CD4-positive, alpha-beta T cell treated with Interleukin-6 at 100 ng/mL for 8 hours (primary cell): ENCODE measurements around the gene RPS6KA1.

Experiments
- DNase-seq: peaks from one replicate; pipeline ENCODE4 v3.0.0-alpha.2; 2020; ENCODE audit warnings: mixed read lengths, low spot score

RPS6KA1 gene

DNA sequence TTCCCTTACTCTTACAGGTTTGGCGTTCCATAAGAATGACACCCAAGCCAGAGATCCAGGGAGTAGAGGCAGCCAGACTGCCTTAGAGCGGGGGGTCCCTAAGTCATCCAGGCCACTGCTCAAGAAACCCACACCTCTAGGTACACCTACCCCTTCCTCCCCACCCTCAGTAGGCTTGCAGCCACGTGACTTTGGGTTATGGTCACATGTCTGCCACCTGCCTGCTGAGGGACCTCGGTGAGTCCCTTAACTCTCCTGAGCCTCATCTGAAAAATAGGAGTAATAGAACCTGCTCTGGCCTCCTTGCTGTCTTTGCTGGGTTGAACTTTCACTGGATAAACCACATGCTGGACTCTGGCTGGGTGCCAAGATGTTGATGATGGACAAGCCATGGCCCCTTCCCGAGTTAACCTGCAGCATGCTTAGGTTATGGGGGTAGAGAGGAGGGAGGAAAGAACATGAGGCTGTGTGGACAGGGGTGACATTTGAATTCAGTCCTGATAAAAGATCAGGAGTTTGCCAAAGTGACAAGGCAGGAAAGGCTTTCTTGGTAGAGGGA is 4.5 kb downstream of the RPS6KA1 start:
- DNase-seq: no peak

- DNase-seq: no peak
Observed at GRCh38 chr1:26535201-26535600, 5.6 kb downstream of the RPS6KA1 start.

GRCh38 chr1:26536081-26536480 is 6.5 kb downstream of the RPS6KA1 start:
- DNase-seq: no peak

GRCh38 chr1:26536521-26536920 is 7.0 kb downstream of the RPS6KA1 start:
- no peak for DNase-seq

DNA sequence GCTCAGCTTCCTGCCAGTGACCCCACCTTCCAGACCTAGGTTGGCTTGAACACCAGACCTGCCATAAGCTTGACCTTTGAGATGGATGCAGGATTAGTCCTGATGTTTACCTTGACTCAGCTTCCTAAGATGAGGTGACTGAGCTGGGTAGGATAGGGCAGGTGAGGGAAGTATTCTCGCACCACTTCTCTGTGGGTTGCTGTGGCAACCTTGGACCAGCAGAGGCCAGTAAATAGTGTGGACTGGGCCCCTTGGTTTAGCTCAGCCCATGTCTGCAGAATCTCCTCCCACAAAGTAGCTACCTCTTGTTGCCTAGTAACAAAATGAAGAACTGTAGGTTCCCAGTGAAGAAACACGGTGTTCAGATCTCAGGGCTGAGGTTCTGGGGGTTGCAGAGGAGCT is 8.4 kb downstream of the RPS6KA1 start:
- DNase-seq: no peak

GRCh38 chr1:26538480-26539412 is 9.2 kb downstream of the RPS6KA1 start:
- peak; percentile 41 for DNase-seq

DNA sequence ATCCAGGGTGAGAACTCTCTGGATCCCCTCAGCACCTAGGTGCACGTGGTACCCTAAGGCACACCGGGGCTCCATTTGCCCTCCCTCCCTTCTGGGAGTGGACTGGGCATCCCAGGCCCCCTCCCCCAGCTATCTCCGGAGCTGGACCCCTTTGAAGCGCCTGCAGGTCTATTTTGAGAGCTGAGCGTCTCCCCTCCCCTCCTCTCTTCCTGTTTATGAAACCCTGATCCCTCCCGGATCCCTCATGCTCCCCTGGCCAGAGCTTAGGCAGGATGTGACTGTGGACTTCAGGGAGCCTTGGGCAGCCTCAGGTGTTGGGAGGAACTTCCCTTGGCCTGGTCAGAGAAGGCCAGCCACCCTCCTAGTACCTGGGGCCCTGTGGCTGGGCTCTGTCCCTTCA is 10.2 kb downstream of the RPS6KA1 start:
- no peak for DNase-seq

GRCh38 chr1:26540351-26540750 is 10.8 kb downstream of the RPS6KA1 start:
- no peak for DNase-seq

- DNase-seq: no peak
Observed at GRCh38 chr1:26541431-26541815, 11.9 kb downstream of the RPS6KA1 start.

- DNase-seq: peak; percentile 76
Observed at GRCh38 chr1:26541816-26542711, 12.5 kb downstream of the RPS6KA1 start.

- DNase-seq: no peak
Observed at GRCh38 chr1:26542771-26543451, 13.3 kb downstream of the RPS6KA1 start.

GRCh38 chr1:26543462-26543861 is 13.9 kb downstream of the RPS6KA1 start:
- no peak for DNase-seq

- no peak for DNase-seq
Observed at GRCh38 chr1:26544126-26544525, 14.6 kb downstream of the RPS6KA1 start.

GRCh38 chr1:26545969-26546323 is 16.4 kb downstream of the RPS6KA1 start:
- DNase-seq: no peak

- no peak for DNase-seq
Observed at GRCh38 chr1:26546375-26546774, 16.8 kb downstream of the RPS6KA1 start.

DNA sequence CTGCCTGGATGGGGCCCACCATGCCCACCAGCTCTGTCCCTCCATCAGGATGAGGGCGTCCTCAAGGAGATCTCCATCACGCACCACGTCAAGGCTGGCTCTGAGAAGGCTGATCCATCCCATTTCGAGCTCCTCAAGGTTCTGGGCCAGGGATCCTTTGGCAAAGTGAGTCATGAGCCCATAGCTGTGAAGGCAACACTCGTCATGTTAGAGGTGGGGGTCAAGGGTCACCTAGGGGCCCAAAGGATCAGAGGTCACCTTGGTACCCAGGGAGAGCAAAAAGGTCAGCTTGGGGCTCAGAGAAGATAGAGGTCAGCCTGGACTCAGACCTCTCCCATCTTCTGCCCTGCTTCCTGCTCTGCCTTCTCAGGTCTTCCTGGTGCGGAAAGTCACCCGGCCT is 17.3 kb downstream of the RPS6KA1 start:
- no peak for DNase-seq

- DNase-seq: no peak
Observed at GRCh38 chr1:26548841-26549240, 19.3 kb downstream of the RPS6KA1 start.

DNA sequence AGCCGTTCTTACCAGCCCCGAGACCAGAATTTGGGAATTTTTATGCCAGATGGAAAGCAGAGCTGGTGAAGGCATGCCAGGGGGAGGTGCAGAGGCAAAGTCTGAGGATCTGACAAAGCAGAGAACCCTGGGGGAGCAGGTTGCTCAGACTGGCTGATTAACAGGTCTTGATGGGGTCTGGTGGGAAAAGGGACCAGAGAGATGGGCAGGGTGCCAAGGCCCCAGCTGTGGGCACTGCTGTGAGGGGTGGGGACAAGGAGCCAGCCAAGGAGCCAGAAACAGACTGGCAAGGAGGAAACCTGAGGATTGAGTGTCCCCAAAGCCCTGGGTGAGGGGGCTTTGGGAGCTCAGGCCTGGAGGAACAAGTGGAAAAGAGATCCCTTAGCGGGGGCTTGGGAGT is 21.4 kb downstream of the RPS6KA1 start:
- DNase-seq: no peak

DNA sequence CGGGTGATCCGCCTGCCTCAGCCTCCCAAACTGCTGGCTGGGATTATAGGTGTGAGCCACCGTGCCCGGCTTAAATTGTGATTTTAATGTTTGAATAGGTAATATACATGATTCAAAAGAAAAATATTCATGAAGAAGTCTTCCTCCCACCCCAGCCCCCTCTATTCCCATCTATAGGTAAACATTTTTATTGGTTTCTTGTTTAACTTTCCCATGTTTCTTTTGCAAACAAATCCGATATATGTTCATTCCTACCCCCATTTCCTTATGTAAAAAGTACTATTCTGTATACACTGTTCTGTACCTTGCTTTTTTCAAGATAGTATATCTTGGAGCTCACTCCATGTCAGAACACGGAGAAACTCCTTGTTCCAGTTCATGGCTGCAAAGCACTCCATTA is 23.2 kb downstream of the RPS6KA1 start:
- no peak for DNase-seq

GRCh38 chr1:26553942-26554682 is 24.6 kb downstream of the RPS6KA1 start:
- DNase-seq: no peak

GRCh38 chr1:26554781-26555180 is 25.2 kb downstream of the RPS6KA1 start:
- no peak for DNase-seq
